IPS-NIHi7 (cell line): Measurements from ENCODE around the gene ATP8A2.

Experiments used
- DNase-seq: peaks from one replicate; pipeline ENCODE4 v3.0.0; 2012; ENCODE audit warnings: mixed read lengths; ENCODE audit errors: extremely low spot score

The ATP8A2 gene

DNA sequence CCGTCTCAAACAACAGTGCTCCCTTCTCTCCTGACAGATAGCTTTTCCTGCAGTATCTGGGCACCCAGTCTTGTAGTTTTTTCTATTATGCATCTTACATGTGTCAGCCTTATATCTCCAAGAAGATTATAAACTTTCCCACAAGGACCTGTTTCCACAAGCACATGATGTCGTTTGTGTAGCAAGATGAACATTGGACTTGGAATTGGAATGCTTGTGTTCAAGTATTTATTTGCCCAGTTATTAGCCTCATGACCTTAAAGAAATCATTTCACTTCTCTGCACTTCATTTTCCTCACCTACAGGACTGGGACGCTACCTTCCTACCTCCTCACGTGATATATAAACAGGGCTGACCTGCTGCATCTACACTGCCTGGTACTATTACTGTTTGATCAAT is 658.6 kb downstream of the ATP8A2 start:
- DNase-seq, result no peak

DNA sequence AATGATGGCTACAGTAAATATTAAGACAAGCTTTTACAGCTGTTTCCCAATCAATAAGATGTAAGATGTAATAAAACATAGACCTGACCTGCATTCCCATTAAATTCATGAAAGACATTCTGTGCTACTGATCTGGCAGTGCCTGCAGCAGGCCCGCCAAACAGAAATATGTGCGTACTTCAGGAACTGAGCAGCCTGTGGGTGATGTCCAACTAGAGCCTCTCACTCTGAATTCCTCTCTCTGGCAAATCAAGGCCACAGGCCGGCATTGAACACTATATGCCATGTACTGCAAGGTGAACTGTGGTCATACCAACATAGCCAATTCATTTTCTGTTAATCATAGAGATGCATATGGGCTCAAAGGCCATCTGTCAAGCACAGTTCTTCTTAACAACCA is 662.2 kb downstream of the ATP8A2 start:
- no peak for DNase-seq

GRCh38 chr13:26036383-26036782 is 664.6 kb downstream of the ATP8A2 start:
- no peak for DNase-seq

GRCh38 chr13:26037302-26037701 is 665.5 kb downstream of the ATP8A2 start:
- peak; percentile 83 for DNase-seq

- DNase-seq, result no peak
Measured at GRCh38 chr13:26038931-26039475, 667.2 kb downstream of the ATP8A2 start.

GRCh38 chr13:26041444-26041843 is 669.7 kb downstream of the ATP8A2 start:
- no peak for DNase-seq

GRCh38 chr13:26042785-26043184 is 671.0 kb downstream of the ATP8A2 start:
- DNase-seq, result no peak

GRCh38 chr13:26045142-26045541 is 673.4 kb downstream of the ATP8A2 start:
- DNase-seq, result no peak

DNA sequence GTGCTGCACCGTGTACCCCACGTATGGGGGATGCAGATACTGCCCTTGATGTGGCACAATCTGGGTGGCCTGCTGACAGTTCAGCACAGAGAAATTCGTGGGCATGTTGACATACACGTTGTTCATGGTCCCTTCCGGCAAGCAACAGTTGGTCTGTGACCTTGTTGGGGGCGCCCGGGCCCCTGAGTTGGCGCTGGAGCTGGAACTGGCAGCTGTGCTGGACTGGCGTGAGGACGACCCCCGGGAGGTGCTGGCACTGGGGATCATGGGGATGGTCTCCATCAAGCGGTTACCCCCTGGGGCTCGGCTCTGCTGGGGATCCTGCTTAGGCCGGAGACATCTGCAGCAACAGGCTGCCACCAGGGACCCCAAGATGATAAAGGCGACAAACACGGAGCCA is 674.9 kb downstream of the ATP8A2 start:
- no peak for DNase-seq

DNA sequence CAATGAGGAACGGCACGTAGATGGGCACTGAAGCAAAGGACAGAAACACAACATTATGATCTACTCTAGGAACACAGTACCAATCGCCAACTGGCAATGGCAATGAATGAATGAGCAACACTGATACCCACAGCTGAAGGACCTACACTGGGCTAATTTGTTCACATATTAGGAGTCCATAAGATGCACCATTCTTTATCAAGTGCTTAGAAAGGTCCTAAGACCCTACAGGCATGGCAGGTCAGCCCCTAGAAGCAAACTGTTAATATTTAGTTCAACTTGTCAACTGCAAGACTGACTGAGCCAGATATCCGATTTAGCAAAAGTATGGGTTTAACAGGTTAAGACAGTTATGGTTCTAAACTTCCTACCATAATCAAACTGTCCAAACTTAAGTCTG is 675.3 kb downstream of the ATP8A2 start:
- DNase-seq, result no peak

DNA sequence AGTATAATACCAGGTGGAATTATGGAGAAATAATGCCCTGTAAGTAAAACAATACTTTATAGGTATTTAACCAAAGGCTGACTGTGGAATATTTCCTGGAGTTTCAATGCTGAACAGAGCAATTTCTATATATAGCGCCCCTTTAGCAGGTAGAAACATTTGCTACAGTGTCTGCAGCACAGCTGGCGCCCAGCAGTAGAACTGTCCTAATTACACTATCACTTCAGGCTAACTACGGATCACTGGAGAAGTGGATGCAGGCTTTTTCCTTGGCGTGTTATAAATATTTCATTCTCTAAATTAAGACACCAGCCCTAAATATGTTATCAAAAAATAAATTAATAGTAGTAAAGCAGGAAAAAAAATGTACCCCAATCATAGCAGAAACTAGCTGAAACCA is 677.0 kb downstream of the ATP8A2 start:
- DNase-seq, result no peak

GRCh38 chr13:26050568-26051230 is 678.9 kb downstream of the ATP8A2 start:
- peak; percentile 46 for DNase-seq

DNA sequence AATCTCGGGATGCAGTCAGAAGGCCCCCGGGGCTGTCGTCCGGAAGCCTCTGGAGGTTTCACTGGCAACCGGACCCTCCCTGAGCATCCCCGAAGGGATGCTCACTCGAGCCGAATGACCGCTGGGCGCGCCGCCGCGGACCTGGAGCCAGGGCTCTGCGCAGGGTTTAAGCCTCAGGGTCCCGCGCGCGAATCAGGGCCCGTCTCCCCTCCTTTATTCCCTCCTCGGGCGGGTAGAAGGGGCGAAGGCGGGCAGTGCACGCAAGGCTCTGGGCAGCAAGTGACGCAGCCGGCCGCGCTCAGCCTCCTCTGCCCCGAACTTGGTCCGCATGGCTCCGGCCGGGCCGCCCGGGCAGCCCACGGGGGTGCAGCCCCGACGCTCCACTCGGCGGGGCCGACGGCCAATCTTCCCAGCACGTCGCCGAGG is 679.5 kb downstream of the ATP8A2 start:
- no peak for DNase-seq

- DNase-seq, result peak; percentile 92
Measured at GRCh38 chr13:26051657-26052311, 680.0 kb downstream of the ATP8A2 start, which contains the start of gene SHISA2. Gene SHISA2, minus strand, starts transcription at chr13:26052016. Its CDS starts 1,041 bp downstream, at chr13:26050975.

- no peak for DNase-seq
Measured at GRCh38 chr13:26052337-26052736, 680.6 kb downstream of the ATP8A2 start.

DNA sequence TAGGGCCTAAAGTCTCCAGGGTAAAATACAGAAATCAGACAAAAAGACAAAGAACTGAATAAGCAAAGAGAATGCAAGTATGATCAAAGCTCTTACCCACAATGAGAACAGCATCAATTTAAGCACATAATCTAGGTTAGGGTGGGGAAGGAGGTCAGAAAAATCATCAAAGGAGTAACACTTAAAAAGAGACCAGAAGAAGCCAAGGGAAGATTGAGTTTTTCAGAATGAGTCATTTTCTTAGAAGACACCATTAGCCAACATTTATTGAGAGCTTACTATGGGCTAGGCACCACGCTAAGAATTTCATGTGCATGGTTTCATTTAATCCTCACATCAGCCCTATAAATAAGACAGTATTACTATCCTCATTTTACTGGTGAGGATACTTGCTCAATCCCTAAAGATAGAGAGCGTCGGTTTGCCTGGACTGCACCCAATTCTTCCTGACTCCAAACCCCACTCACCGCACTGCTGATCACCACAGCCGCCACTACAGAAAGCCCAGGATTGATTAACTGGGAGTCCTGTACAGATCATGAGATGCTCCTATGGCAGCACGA is 681.7 kb downstream of the ATP8A2 start:
- no peak for DNase-seq

- no peak for DNase-seq
Measured at GRCh38 chr13:26054896-26055295, 683.1 kb downstream of the ATP8A2 start.

DNA sequence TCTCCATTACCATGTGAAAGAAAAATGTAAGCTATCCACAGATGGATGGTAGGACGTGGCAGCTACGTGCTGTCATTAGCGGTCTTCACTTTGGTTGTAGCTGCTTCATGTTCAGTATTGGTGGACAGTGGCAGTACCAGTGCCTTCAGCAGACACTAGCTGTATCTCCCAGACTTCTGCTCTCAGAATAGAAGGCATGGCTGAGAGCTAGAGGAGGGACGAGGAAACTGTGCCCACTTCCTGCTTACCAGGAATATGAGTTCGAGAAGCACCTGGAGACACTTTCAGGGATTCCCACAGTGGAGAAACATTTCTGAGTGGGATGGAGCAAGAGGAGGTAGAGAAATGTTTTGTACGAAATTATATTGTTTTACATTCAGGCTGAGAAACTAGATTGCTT is 686.9 kb downstream of the ATP8A2 start:
- DNase-seq, result no peak

DNA sequence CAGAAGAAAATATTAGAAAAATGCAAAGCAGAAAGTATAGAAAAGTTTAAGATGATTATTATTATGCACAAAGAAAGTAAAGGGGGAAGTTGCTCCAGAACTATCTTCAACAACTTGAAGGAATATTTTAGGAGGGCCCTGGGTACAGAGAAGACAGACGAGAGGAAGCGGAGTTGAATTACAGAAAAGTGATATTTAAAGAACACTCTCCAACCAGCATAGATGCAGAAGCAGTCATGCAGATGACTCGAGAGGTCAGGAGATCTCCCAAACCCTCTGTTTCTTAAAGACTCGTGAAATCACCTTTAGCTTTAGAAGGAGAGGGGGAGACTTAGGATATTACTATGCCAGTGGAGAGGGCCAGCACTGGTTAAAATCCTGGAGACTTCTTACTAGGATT is 688.6 kb downstream of the ATP8A2 start:
- DNase-seq, result no peak

- DNase-seq, result no peak
Measured at GRCh38 chr13:26061256-26061655, 689.5 kb downstream of the ATP8A2 start.

DNA sequence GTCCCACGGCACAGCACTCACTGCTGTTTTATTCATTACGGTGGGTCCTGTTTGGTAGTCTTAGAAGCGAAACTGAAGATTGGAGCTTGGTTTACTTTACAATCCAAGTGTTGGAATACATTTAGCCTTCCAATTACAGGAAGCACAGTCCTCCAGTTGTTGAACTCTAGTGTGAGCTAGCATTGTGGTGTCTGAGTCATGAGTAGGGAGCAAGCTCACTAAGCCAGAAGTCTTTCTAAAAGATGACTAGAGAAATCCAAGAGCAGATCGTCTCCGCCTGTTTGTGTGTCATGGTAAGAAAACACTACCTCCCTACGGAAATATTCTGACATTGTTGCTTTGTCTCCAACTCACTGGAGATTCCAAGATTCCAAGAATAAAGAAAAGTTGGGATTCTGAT is 690.2 kb downstream of the ATP8A2 start:
- DNase-seq, result no peak

GRCh38 chr13:26062853-26063444 is 691.2 kb downstream of the ATP8A2 start:
- peak; percentile 38 for DNase-seq
